Heart left ventricle (tissue), 16 donors: ENCODE results near the gene DHX8. TPM values are rescaled to one million over a fixed set of nuclear protein-coding genes. Genes with fewer than 3 reads are reported as not detected.

Experiments used
- ATAC-seq, 4 donors: fragments of 200-7000 bp; cut with Tn5 transposase; one replicate each; pipeline ENCODE4 v1.9.1; 2020 to 2022; ENCODE audit warnings: moderate library complexity in 4 of 4, mild to moderate bottlenecking in 3 of 4, moderate number of reproducible peaks in 1 of 4
- DNase-seq, 5 donors: peaks; one replicate each; pipeline ENCODE4 v3.0.0-alpha.2; 2020
- H3K27ac ChIP-seq, 12 donors: fragments of 200-600 bp; sonication (generic) in 4 of 12; one replicate each; pipeline versions ENCODE4 v1.5.0 to v1.8.0; 2016 to 2022; ENCODE audit warnings: mild to moderate bottlenecking in 2 of 12
- H3K27me3 ChIP-seq, 9 donors: fragments of 200-600 bp; sonication (generic) in 2 of 9; one replicate each; pipeline versions ENCODE4 v1.5.1 to v1.8.0; 2016 to 2022; ENCODE audit warnings: mild to moderate bottlenecking in 3 of 9
- H3K36me3 ChIP-seq, 9 donors: fragments of 200-600 bp; sonication (generic) in 2 of 9; one replicate each; pipeline versions ENCODE4 v1.5.0 to v1.8.0; 2018 to 2022; ENCODE audit warnings: mild to moderate bottlenecking in 2 of 9
- H3K4me1 ChIP-seq, 12 donors: fragments of 200-600 bp; sonication (generic) in 4 of 12; one replicate each; pipeline versions ENCODE4 v1.5.0 to v1.8.0; 2016 to 2022; ENCODE audit warnings: mild to moderate bottlenecking in 3 of 12
- H3K4me3 ChIP-seq, 12 donors: fragments of 200-600 bp; sonication (generic) in 4 of 12; one replicate each; pipeline versions ENCODE4 v1.5.0 to v1.8.0; 2017 to 2022; ENCODE audit warnings: mild to moderate bottlenecking in 9 of 12, moderate library complexity in 4 of 12
- H3K9me3 ChIP-seq, 12 donors: fragments of 200-600 bp; sonication (generic) in 4 of 12; one replicate each; pipeline versions ENCODE4 v1.5.0 to v1.8.0; 2016 to 2022; ENCODE audit warnings: mild to moderate bottlenecking in 1 of 12
- CTCF ChIP-seq, 12 donors: fragments of 200-600 bp; sonication (generic) in 4 of 12; IDR thresholded peaks; one replicate each; pipeline versions ENCODE4 v1.5.0 to v1.8.0; 2018 to 2022; ENCODE audit warnings: antibody characterized with exemption in 12 of 12, mild to moderate bottlenecking in 5 of 12
- POLR2A ChIP-seq, 2 donors: fragments of 450-650 bp; IDR thresholded peaks; one replicate each; pipeline ENCODE4 v1.6.1; 2017; ENCODE audit warnings: antibody characterized with exemption in 2 of 2, mild to moderate bottlenecking in 2 of 2, moderate library complexity in 2 of 2
- WGBS, 4 donors: extraction: QIAGEN DNeasy Blood & Tissue Kit in 2 of 4; methylation state at CpG; one replicate each; pipeline versions ENCODE4 v1.1.5 to v1.1.7; 2013 to 2018; 5-methylcytosine and 5-hydroxymethylcytosine counted together
- intact Hi-C, 10 donors: fragments of 100-400 bp; cut with DNase I; formaldehyde crosslinking; loops; one replicate each; pipeline versions ENCODE4 v1.11.1 to v1.14.2; 2022
- polyA plus RNA-seq, 2 donors: library from polyadenylated mRNA; stranded (reverse); fragments of 200-250 nt; gene quantifications; one replicate each; pipeline ENCODE4 v1.2.3, GENCODE V29; 2013
- total RNA-seq, 9 donors: library from RNA; depleted of rRNA in 2 of 9; stranded (reverse); fragments of >200 nt in 2 of 9; fragmentation: NEBNext Ultra II Directional in 3 of 9; extraction: Animal tissue kit (Norgen Biotek cat#: 25700) in 3 of 9; gene quantifications; one replicate each; pipeline versions ENCODE4 v1.1.0 to v1.2.4, GENCODE V29; 2016 to 2023
- donor health status: ischemic (EF 13 %, LVEDD 7.1; RV severe dilation, severe dysfunction).
- donor health status: healthy with polysubstance abuse.
- donor health status: DM: no; HTN: yes; CAD: no.
- donor health status: DM: no; HTN: no; CAD: no.
- donor health status: ischemic (EF 25% LVEDD 6.9; RV normal size, moderate dysfunction).
- donor health status: ischemic (EF 25% LVEDD 5.7; RV mildly dilated, moderate dysfunction).
- donor health status: healthy.
- donor health status: DM: yes; HTN: yes; CAD: no.
- donor health status: ischemic (EF 35%, LVEDD 5.7; RV mildly dilated, moderate dysfunction).
- donor health status: nonischemic (EF 11% LVEDD 7.7; RV severe dilation, severe dysfunction).
- donor health status: DM: yes; HTN: yes; CAD: no.
- donor health status: PGD.
- donor health status: ischemic (EF 29% LVEDD 5.4; RV normal size, mild dysfunction).
- donor health status: nonischemic (EF 23%, LVEDD 6.1; RV moderate dilation, normal function).

The DHX8 gene
- total and polyA plus RNA-seq, 11 donors, result 13.4 to 41.0 (median 28.1) TPM

GRCh38 chr17:43528988-43529814 lies 45.4 kb downstream of the DHX8 start:
- no peak for TF ChIP-seq CTCF (IDR thresholded peaks at IDR 0.05)
- TF ChIP-seq POLR2A (IDR thresholded peaks at IDR 0.05), result no peak
- ATAC-seq (no peak), DNase-seq (no peak)
- H3K27me3 ChIP-seq, result no peaks in the 10 kb centered on the region
- peak overlapping the region in 8 of 12 donors; percentile 11 to 76 (median 53) for H3K27ac ChIP-seq
- H3K36me3 ChIP-seq, result peaks cover 0 to 43% (median 27%) of the 10 kb centered on the region in 9 donors
- intact Hi-C loops, result no loop called here
- no peaks in the 10 kb centered on the region for H3K9me3 ChIP-seq
- peaks cover 4 to 43% (median 28%) of the 10 kb centered on the region in 12 donors for H3K4me1 ChIP-seq
- H3K4me3 ChIP-seq, result no peak overlapping the region
- WGBS, 4 donors, result 93 to 95% (median 94%) methylated on average over 20 of the region's 20 CpGs

- ATAC-seq (peak in 2 of 4 donors; percentile 1 to 4), DNase-seq (peak in 1 of 5 donors; percentile 36)
- Histone ChIP-seq H3K4me1 (peaks cover 4 to 43% (median 28%) of the 10 kb centered on the region in 12 donors), H3K27me3 (no peaks in the 10 kb centered on the region), H3K27ac (peak overlapping the region in 8 of 12 donors; percentile 24 to 82 (median 64)), H3K9me3 (no peaks in the 10 kb centered on the region), H3K4me3 (peak overlapping the region in 6 of 12 donors; percentile 29 to 47 (median 34)), H3K36me3 (peaks cover 0 to 36% (median 20%) of the 10 kb centered on the region in 9 donors)
- intact Hi-C loops, result no loop called here
- WGBS, 4 donors, result 49 to 61% (median 53%) methylated on average over 6 of the region's 6 CpGs
- TF ChIP-seq POLR2A (IDR thresholded peaks at IDR 0.05), result no peak
- no peak for TF ChIP-seq CTCF (IDR thresholded peaks at IDR 0.05)
These were observed 46.1 kb downstream of the DHX8 start for GRCh38 chr17:43529947-43530287.

- Histone ChIP-seq H3K36me3 (peaks cover 0 to 30% (median 14%) of the 10 kb centered on the region in 9 donors), H3K4me3 (peak overlapping the region in 9 of 12 donors; percentile 16 to 47 (median 33)), H3K27ac (peak overlapping the region in 10 of 12 donors; percentile 24 to 82 (median 63)), H3K4me1 (peaks cover 4 to 43% (median 28%) of the 10 kb centered on the region in 12 donors), H3K9me3 (no peaks in the 10 kb centered on the region), H3K27me3 (no peaks in the 10 kb centered on the region)
- no peak for TF ChIP-seq POLR2A (IDR thresholded peaks at IDR 0.05)
- TF ChIP-seq CTCF (IDR thresholded peaks at IDR 0.05), result no peak
- intact Hi-C loops, result no loop called here
- 4 to 16% (median 11%) methylated on average over 20 to 23 of the region's 23 CpGs for WGBS, 4 donors
- DNase-seq (peak; percentile 68 to 87 (median 81)), ATAC-seq (peak; percentile 63 to 79 (median 75))
These were observed 46.7 kb downstream of the DHX8 start for GRCh38 chr17:43530288-43531081.

GRCh38 chr17:43531082-43531378 lies 47.3 kb downstream of the DHX8 start:
- ATAC-seq (no peak), DNase-seq (no peak)
- 33 to 35% (median 34%) methylated on average over 3 of the region's 3 CpGs for WGBS, 4 donors
- intact Hi-C loops, result no loop called here
- Histone ChIP-seq H3K36me3 (peaks cover 0 to 25% (median 11%) of the 10 kb centered on the region in 9 donors), H3K9me3 (no peaks in the 10 kb centered on the region), H3K4me3 (peak overlapping the region in 7 of 12 donors; percentile 16 to 47 (median 33)), H3K4me1 (peaks cover 4 to 44% (median 29%) of the 10 kb centered on the region in 12 donors), H3K27me3 (no peaks in the 10 kb centered on the region), H3K27ac (peak overlapping the region in 10 of 12 donors; percentile 24 to 82 (median 63))
- TF ChIP-seq CTCF (IDR thresholded peaks at IDR 0.05), result no peak
- TF ChIP-seq POLR2A (IDR thresholded peaks at IDR 0.05), result no peak
